ENCODE results near the gene SYNGR3. TPM values are rescaled to one million over a fixed set of nuclear protein-coding genes. Genes with fewer than 3 reads are reported as not detected.
"Not testable (repeated sequence)": the region's sequence is repeated elsewhere in the genome, so short reads cannot be mapped to it uniquely, and the experiment has no call there.

The SYNGR3 gene
- total and polyA plus RNA-seq, 7 experiments from 2014 or later: 0.49 to 8.8 (median 0.92) TPM

GRCh38 chr16:1949507-1949906 is 40.3 kb upstream of the SYNGR3 start:
- H3K27ac Mint-ChIP-seq: no peak overlapping the region
- CTCF ChIA-PET: no interaction called here
- H3K27me3 ChIP-seq (ENCODE audit: control insufficient read depth in 2 of 2, insufficient read depth in 2 of 2, low read length in 2 of 2): no peaks in the 10 kb centered on the region
- H3K27ac ChIP-seq (ENCODE audit: low read depth, low read length): no peak overlapping the region
- no peaks in the 10 kb centered on the region for H3K4me1 ChIP-seq (ENCODE audit: control insufficient read depth in 2 of 2, insufficient read depth in 2 of 2, low read length in 2 of 2)
- no peaks in the 10 kb centered on the region for H3K36me3 ChIP-seq (ENCODE audit: control insufficient read depth in 2 of 3, insufficient read depth in 3 of 3, low read length in 3 of 3)
- no peaks in the 10 kb centered on the region for H3K9me3 Mint-ChIP-seq
- POLR2A ChIA-PET: interaction anchor here (0.6 to 0.8 kb wide), 3 partner anchors 11 to 222 kb away, joined by 3 to 8 read pairs (median 4); no protein-coding TSS in a partner anchor
- peaks cover 0 to 2% (median 0%) of the 10 kb centered on the region in 5 donors for H3K27me3 Mint-ChIP-seq
- H3K4me3 Mint-ChIP-seq: no peak overlapping the region
- intact Hi-C loops (cut with micrococcal nuclease): loop anchor here in 1 of 2 donors (10.0 kb wide), 2 partner anchors 245 to 525 kb away; partner anchors contain the start of genes MAPK8IP3 and UQCC4
- peaks cover 0 to 3% (median 2%) of the 10 kb centered on the region in 7 donors for H3K4me1 Mint-ChIP-seq
- no peak overlapping the region for H3K4me3 ChIP-seq (ENCODE audit: low read length)
- DNase-seq (no peak), ATAC-seq (no peak)
- no peaks in the 10 kb centered on the region for H3K36me3 Mint-ChIP-seq
- no peaks in the 10 kb centered on the region for H3K9me3 ChIP-seq (ENCODE audit: control insufficient read depth in 2 of 3, low read length in 3 of 3)

- DNase-seq (no peak), ATAC-seq (no peak)
- Histone ChIP-seq H3K27me3 (ENCODE audit: control insufficient read depth in 2 of 2, insufficient read depth in 2 of 2, low read length in 2 of 2) (no peaks in the 10 kb centered on the region), H3K9me3 (ENCODE audit: control insufficient read depth in 2 of 3, low read length in 3 of 3) (no peaks in the 10 kb centered on the region), H3K4me3 (ENCODE audit: low read length) (no peak overlapping the region), H3K27ac (ENCODE audit: low read depth, low read length) (no peak overlapping the region), H3K4me1 (ENCODE audit: control insufficient read depth in 2 of 2, insufficient read depth in 2 of 2, low read length in 2 of 2) (no peaks in the 10 kb centered on the region), H3K36me3 (ENCODE audit: control insufficient read depth in 2 of 3, insufficient read depth in 3 of 3, low read length in 3 of 3) (no peaks in the 10 kb centered on the region)
- POLR2A ChIA-PET: interaction anchor here (0.6 to 2.3 kb wide), 2 partner anchors 11 to 15 kb away, joined by 3 to 8 read pairs; partner anchors contain the start of gene RPS2
- Mint-ChIP-seq H3K27me3 (peaks cover 0 to 2% (median 0%) of the 10 kb centered on the region in 5 donors), H3K4me1 (no peaks in the 10 kb centered on the region), H3K27ac (no peak overlapping the region), H3K9me3 (no peaks in the 10 kb centered on the region), H3K4me3 (no peak overlapping the region), H3K36me3 (no peaks in the 10 kb centered on the region)
- intact Hi-C loops (cut with micrococcal nuclease): no loop called here
- CTCF ChIA-PET: no interaction called here
Observed at GRCh38 chr16:1950047-1950446, 39.7 kb upstream of the SYNGR3 start.

GRCh38 chr16:1950559-1950958 is 39.2 kb upstream of the SYNGR3 start:
- ChIA-PET POLR2A (interaction anchor here (0.6 to 2.3 kb wide), 2 partner anchors 11 to 14 kb away, joined by 3 to 8 read pairs; partner anchors contain the start of gene RPS2), CTCF (no interaction called here)
- Mint-ChIP-seq H3K36me3 (no peaks in the 10 kb centered on the region), H3K27me3 (peaks cover 0 to 2% (median 0%) of the 10 kb centered on the region in 5 donors), H3K4me3 (no peak overlapping the region), H3K27ac (no peak overlapping the region), H3K9me3 (no peaks in the 10 kb centered on the region), H3K4me1 (no peaks in the 10 kb centered on the region)
- H3K27ac ChIP-seq (ENCODE audit: low read depth, low read length): no peak overlapping the region
- H3K4me3 ChIP-seq (ENCODE audit: low read length): no peak overlapping the region
- no peak for DNase-seq
- no peak for ATAC-seq
- no peaks in the 10 kb centered on the region for H3K4me1 ChIP-seq (ENCODE audit: control insufficient read depth in 2 of 2, insufficient read depth in 2 of 2, low read length in 2 of 2)
- intact Hi-C loops (cut with micrococcal nuclease): no loop called here
- H3K36me3 ChIP-seq (ENCODE audit: control insufficient read depth in 2 of 3, insufficient read depth in 3 of 3, low read length in 3 of 3): no peaks in the 10 kb centered on the region
- H3K27me3 ChIP-seq (ENCODE audit: control insufficient read depth in 2 of 2, insufficient read depth in 2 of 2, low read length in 2 of 2): no peaks in the 10 kb centered on the region
- H3K9me3 ChIP-seq (ENCODE audit: control insufficient read depth in 2 of 3, low read length in 3 of 3): no peaks in the 10 kb centered on the region

- Histone ChIP-seq H3K36me3 (ENCODE audit: control insufficient read depth in 2 of 3, insufficient read depth in 3 of 3, low read length in 3 of 3) (no peaks in the 10 kb centered on the region), H3K4me1 (ENCODE audit: control insufficient read depth in 2 of 2, insufficient read depth in 2 of 2, low read length in 2 of 2) (peaks cover 0 to 2% of the 10 kb centered on the region in 2 donors), H3K9me3 (ENCODE audit: control insufficient read depth in 2 of 3, low read length in 3 of 3) (no peaks in the 10 kb centered on the region), H3K27me3 (ENCODE audit: control insufficient read depth in 2 of 2, insufficient read depth in 2 of 2, low read length in 2 of 2) (no peaks in the 10 kb centered on the region), H3K4me3 (ENCODE audit: low read length) (no peak overlapping the region), H3K27ac (ENCODE audit: low read depth, low read length) (no peak overlapping the region)
- ATAC-seq (no peak), DNase-seq (no peak)
- Mint-ChIP-seq H3K4me3 (no peak overlapping the region), H3K27ac (no peak overlapping the region), H3K36me3 (no peaks in the 10 kb centered on the region), H3K4me1 (no peaks in the 10 kb centered on the region), H3K9me3 (no peaks in the 10 kb centered on the region), H3K27me3 (peaks cover 0 to 3% (median 0%) of the 10 kb centered on the region in 5 donors)
- CTCF ChIA-PET: no interaction called here
- POLR2A ChIA-PET: interaction anchor here (0.6 to 1.9 kb wide), 2 partner anchors 11 to 142 kb away, joined by 4 to 5 read pairs; partner anchors contain the start of gene MSRB1
- intact Hi-C loops (cut with micrococcal nuclease): no loop called here
Observed at GRCh38 chr16:1953734-1954133, 36.0 kb upstream of the SYNGR3 start.

GRCh38 chr16:1957434-1958142 is 32.2 kb upstream of the SYNGR3 start:
- H3K27me3 Mint-ChIP-seq; H3K4me3 Mint-ChIP-seq; H3K27ac ChIP-seq (ENCODE audit: low read depth, low read length); H3K27ac Mint-ChIP-seq; H3K9me3 ChIP-seq (ENCODE audit: control insufficient read depth in 2 of 3, low read length in 3 of 3); DNase-seq; intact Hi-C loops (cut with micrococcal nuclease); H3K27me3 ChIP-seq (ENCODE audit: control insufficient read depth in 2 of 2, insufficient read depth in 2 of 2, low read length in 2 of 2); H3K36me3 Mint-ChIP-seq; H3K9me3 Mint-ChIP-seq; H3K4me3 ChIP-seq (ENCODE audit: low read length); ATAC-seq; CTCF ChIA-PET: not testable (repeated sequence)
- peaks cover 0 to 15% (median 4%) of the 10 kb centered on the region in 3 experiments for H3K36me3 ChIP-seq (ENCODE audit: control insufficient read depth in 2 of 3, insufficient read depth in 3 of 3, low read length in 3 of 3)
- POLR2A ChIA-PET: interaction anchor here (1.4 kb wide), 1 partner anchor 14 kb away, joined by 3 read pairs; no protein-coding TSS in a partner anchor
- peaks cover 15 to 25% of the 10 kb centered on the region in 2 donors for H3K4me1 ChIP-seq (ENCODE audit: control insufficient read depth in 2 of 2, insufficient read depth in 2 of 2, low read length in 2 of 2)
- peaks cover 11 to 25% (median 16%) of the 10 kb centered on the region in 7 donors for H3K4me1 Mint-ChIP-seq

GRCh38 chr16:1958143-1958491 is 31.7 kb upstream of the SYNGR3 start:
- H3K36me3 Mint-ChIP-seq: peaks cover 0 to 14% (median 5%) of the 10 kb centered on the region in 5 donors
- H3K27ac Mint-ChIP-seq; H3K9me3 Mint-ChIP-seq; ATAC-seq; H3K27me3 Mint-ChIP-seq; intact Hi-C loops (cut with micrococcal nuclease); H3K4me3 ChIP-seq (ENCODE audit: low read length); H3K27ac ChIP-seq (ENCODE audit: low read depth, low read length); H3K27me3 ChIP-seq (ENCODE audit: control insufficient read depth in 2 of 2, insufficient read depth in 2 of 2, low read length in 2 of 2); H3K9me3 ChIP-seq (ENCODE audit: control insufficient read depth in 2 of 3, low read length in 3 of 3); CTCF ChIA-PET; H3K4me3 Mint-ChIP-seq; DNase-seq: not testable (repeated sequence)
- peaks cover 15 to 30% of the 10 kb centered on the region in 2 donors for H3K4me1 ChIP-seq (ENCODE audit: control insufficient read depth in 2 of 2, insufficient read depth in 2 of 2, low read length in 2 of 2)
- POLR2A ChIA-PET: interaction anchor here (1.4 to 3.4 kb wide), 2 partner anchors 13 to 15 kb away, joined by 3 to 38 read pairs; partner anchors contain the start of gene TBL3
- H3K36me3 ChIP-seq (ENCODE audit: control insufficient read depth in 2 of 3, insufficient read depth in 3 of 3, low read length in 3 of 3): peaks cover 3 to 20% (median 9%) of the 10 kb centered on the region in 3 experiments
- peaks cover 11 to 30% (median 17%) of the 10 kb centered on the region in 7 donors for H3K4me1 Mint-ChIP-seq
